GM12801 (cell line): ENCODE measurements around the gene RAB26.

Source experiments
- CTCF ChIP-seq: IDR thresholded peaks from one replicate; pipeline ENCODE4 v1.5.1; 2011; ENCODE audit warnings: control low read depth; ENCODE audit not compliant: insufficient read length; ENCODE audit errors: extremely low read depth

RAB26 gene

GRCh38 chr16:2200313-2200712 lies 51.9 kb downstream of the RAB26 start:
- TF ChIP-seq CTCF: no peak
